ENCODE results near the gene FUOM.

The FUOM gene

GRCh38 chr10:133365461-133366129, 7.8 kb upstream of the FUOM start:
- no peak for DNase-seq (ENCODE audit: extremely low read depth, low read depth)
- no peak for TF ChIP-seq CTCF (IDR thresholded peaks at IDR 0.05; ENCODE audit: low read depth, low read length, missing control alignments)
- no peak overlapping the region for H3K4me3 ChIP-seq (replicated peaks; ENCODE audit: low read depth, low read length)

- no peak for TF ChIP-seq CTCF (IDR thresholded peaks at IDR 0.05; ENCODE audit: low read depth, low read length, missing control alignments)
Observed at GRCh38 chr10:133364645-133365431, 7.0 kb upstream of the FUOM start.

GRCh38 chr10:133362846-133363245, 5.0 kb upstream of the FUOM start:
- no peak for TF ChIP-seq CTCF (IDR thresholded peaks at IDR 0.05; ENCODE audit: low read depth, low read length, missing control alignments)
- no peak overlapping the region for H3K4me3 ChIP-seq (replicated peaks; ENCODE audit: low read depth, low read length)
- no peak for DNase-seq (ENCODE audit: extremely low read depth, low read depth)

More at GRCh38 chr10:133364645-133365431, 7.0 kb upstream of the FUOM start:
- no peak for DNase-seq (ENCODE audit: extremely low read depth, low read depth)
- no peak overlapping the region for H3K4me3 ChIP-seq (replicated peaks; ENCODE audit: low read depth, low read length)

- no peak for TF ChIP-seq CTCF (IDR thresholded peaks at IDR 0.05; ENCODE audit: low read depth, low read length, missing control alignments)
- DNase-seq (ENCODE audit: extremely low read depth, low read depth): no peak
- no peak overlapping the region for H3K4me3 ChIP-seq (replicated peaks; ENCODE audit: low read depth, low read length)
Observed at GRCh38 chr10:133361773-133362441, 4.1 kb upstream of the FUOM start.

- no peak overlapping the region for H3K4me3 ChIP-seq (replicated peaks; ENCODE audit: low read depth, low read length)
- no peak for TF ChIP-seq CTCF (IDR thresholded peaks at IDR 0.05; ENCODE audit: low read depth, low read length, missing control alignments)
- DNase-seq (ENCODE audit: extremely low read depth, low read depth): no peak
Observed at GRCh38 chr10:133361227-133361626, 3.4 kb upstream of the FUOM start.

GRCh38 chr10:133359972-133360610, 2.3 kb upstream of the FUOM start:
- no peak for DNase-seq (ENCODE audit: extremely low read depth, low read depth)
- TF ChIP-seq CTCF (IDR thresholded peaks at IDR 0.05; ENCODE audit: low read depth, low read length, missing control alignments): no peak
- no peak overlapping the region for H3K4me3 ChIP-seq (replicated peaks; ENCODE audit: low read depth, low read length)
